H4 (cell line): ENCODE results near the gene TBC1D14. TPM values are rescaled to one million over a fixed set of nuclear protein-coding genes. Genes with fewer than 3 reads are reported as not detected.
A peak's percentile ranks its signal among the peaks of the same experiment; 100 is the strongest.
"Not testable (repeated sequence)": the region's sequence is repeated elsewhere in the genome, so short reads cannot be mapped to it uniquely, and the experiment has no call there.

Experiments used
- DNase-seq: peaks from one replicate; pipeline ENCODE4 v3.0.0-alpha.2; 2015; ENCODE audit warnings: low spot score
- total RNA-seq: library from RNA; depleted of rRNA; stranded (reverse); fragments of >200 nt; shearing (Covaris generic); gene quantifications from 2 replicates; pipeline ENCODE4 v1.2.3, GENCODE V29; 2014

Gene TBC1D14
- total RNA-seq, 1 experiment from 2014 or later, result 38.9 TPM

GRCh38 chr4:6909970-6910339, 329 bp downstream of the TBC1D14 start:
- DNase-seq, result no peak

- DNase-seq, result no peak
These were observed 824 bp downstream of the TBC1D14 start for GRCh38 chr4:6910340-6910959.

GRCh38 chr4:6910960-6911874, 1.6 kb downstream of the TBC1D14 start:
- DNase-seq, result no peak

DNA sequence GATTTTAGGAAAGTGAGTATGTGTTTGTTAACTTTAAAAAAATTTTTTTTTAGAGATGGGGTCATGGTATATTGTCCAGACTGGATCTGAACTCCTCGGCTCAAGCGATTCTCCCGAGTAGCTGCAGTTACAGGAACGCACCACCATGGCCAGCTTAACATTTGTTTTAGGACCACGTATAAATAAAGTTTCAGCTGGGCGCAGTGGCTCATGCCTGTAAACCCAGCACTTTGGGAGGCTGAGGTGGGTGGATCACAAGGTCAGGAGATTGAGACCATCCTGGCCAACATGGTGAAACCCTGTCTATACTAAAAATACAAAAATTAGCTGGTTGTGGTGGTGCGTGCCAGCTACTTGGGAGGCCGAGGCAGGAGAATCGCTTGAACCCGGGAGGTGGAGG, 2.3 kb downstream of the TBC1D14 start:
- not testable (repeated sequence) for DNase-seq

DNA sequence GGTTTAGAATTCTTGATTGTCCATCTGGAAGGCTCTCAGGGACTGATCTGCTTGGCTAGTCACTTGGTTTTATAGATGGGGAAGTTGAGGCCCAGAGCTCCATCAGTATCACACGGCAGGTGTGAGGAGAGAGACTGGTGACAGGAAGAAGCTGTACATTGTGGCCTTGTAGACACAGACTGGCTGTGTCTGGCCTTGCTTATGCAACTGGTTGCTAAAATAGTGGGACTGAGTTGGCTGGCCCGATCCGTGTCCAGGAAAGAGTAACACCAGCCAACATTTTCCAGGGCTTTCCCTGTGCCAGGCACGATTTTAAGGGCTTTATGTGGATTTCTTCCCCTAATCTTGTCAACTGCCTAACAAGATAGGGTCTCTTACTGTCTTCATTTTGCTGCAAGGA, 2.8 kb downstream of the TBC1D14 start:
- DNase-seq, result no peak

- DNase-seq, result no peak
These were observed 3.8 kb downstream of the TBC1D14 start for GRCh38 chr4:6913350-6913905.

DNA sequence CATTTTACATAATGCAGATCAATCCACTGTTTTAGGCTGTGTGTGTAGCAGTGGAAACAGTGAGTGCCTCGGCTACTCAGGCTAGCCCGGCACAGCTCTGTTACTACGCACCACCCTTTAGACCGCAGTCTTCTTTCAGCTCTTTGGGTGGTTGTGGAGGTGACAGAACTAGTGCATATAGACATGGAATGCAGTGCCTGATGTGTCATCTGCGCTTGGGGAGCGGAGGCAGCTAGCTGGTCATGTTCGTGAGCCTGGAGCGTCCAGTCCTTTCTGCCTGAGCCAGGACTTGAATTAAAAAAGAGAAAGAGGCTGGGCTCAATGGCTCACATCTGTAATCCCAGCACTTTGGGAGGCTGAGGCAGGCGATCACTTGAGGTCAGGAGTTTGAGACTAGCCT, 4.8 kb downstream of the TBC1D14 start:
- DNase-seq, result no peak

GRCh38 chr4:6915041-6916005, 5.7 kb downstream of the TBC1D14 start:
- no peak for DNase-seq

- DNase-seq, result no peak
These were observed 6.5 kb downstream of the TBC1D14 start for GRCh38 chr4:6916069-6916586.

- no peak for DNase-seq
These were observed 7.2 kb downstream of the TBC1D14 start for GRCh38 chr4:6916587-6917460.

GRCh38 chr4:6917461-6918271, 8.0 kb downstream of the TBC1D14 start:
- peak; percentile 92 for DNase-seq

DNA sequence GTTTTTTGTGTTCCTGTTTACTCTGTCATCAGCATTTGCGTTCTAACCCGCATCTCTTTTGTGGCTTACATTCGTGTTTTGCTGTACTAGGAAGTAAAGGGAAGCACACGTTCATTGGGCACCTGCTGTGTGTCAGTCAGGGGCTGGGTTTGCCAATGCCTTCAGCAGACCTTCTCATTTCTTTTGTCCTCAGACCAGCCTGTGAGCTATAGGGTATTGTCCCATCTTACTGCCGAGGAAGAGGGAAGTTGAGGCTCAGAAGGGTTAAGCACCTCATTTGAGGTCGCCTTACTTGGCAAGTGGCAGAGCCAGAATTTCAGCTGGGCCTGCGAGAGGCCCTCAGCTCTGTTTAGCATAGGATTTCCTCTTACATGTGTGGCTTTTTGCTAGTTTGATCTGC, 8.7 kb downstream of the TBC1D14 start:
- DNase-seq, result no peak

DNA sequence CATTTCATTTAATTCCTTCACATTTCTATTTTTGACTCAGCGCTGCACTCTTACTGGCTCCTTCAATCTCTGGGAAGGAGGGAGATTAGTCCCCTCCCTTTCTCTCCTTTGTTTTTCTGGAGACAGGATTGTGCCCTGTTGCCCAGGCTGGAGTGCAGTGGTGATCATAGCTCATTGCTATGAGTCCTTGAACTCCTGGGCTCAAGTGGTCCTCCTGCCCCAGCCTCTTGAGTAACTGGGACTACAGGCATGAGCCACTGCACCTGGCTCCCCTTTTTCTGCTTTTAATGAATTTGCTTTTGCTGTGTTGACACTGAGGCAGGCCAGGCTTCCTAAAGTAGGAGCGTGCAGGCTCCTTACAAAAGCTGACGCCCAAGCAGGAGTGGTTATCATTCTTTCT, 10.5 kb downstream of the TBC1D14 start:
- DNase-seq, result no peak

DNA sequence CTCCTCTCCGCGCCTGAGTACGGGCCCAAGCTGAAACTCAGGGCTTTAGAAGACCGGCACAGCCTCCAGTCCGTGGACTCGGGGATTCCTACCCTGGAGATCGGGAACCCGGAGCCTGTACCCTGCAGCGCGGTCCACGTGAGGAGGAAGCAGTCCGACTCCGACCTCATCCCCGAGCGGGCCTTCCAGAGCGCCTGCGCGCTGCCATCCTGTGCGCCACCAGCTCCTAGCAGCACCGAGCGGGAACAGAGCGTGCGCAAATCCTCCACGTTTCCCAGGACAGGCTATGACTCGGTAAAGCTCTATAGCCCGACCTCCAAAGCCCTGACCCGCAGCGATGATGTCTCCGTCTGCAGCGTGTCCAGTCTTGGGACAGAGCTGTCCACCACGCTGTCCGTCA, 13.9 kb downstream of the TBC1D14 start:
- DNase-seq, result no peak

DNA sequence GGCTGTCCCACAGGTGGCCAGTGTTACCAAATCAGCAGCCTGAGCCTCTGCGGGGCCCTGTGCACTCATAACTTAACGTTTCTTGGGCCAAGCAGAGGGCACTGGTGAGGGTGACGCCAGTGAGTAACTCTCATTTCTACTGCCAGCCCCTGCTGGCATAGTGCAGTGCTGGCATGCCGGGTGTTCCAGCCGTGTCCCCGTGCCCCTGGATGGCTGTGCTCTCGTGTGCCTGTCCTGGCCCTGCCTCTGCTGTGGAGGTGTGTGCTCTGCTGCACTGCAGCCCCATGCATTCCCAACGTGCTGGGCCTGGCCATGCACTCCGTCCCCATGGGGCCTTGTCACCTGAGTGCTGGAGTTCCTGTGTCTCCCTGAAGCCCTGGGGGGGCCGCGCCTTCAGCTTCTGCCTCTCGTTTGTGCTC, 14.7 kb downstream of the TBC1D14 start:
- no peak for DNase-seq

- no peak for DNase-seq
These were observed 15.8 kb downstream of the TBC1D14 start for GRCh38 chr4:6925357-6925836.

DNA sequence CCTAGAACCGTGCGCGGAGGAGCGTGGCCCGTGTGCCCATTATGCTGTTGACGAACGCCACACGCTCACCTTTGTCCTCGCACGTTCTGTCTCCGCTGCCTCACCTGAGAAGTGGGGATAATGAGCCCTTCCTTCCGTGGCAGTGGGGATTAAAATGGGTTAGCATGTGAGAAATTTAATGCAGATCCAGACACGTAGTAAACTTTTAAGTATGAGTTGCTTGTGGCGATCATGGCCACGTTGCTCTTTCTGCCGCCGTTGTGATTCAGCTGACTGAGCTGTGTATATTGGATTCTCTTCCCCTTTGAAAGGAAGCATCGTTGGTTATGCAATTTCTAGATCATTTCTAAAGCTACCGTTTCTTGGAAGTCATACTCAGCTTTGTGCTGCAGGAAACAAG, 16.5 kb downstream of the TBC1D14 start:
- DNase-seq, result no peak

DNA sequence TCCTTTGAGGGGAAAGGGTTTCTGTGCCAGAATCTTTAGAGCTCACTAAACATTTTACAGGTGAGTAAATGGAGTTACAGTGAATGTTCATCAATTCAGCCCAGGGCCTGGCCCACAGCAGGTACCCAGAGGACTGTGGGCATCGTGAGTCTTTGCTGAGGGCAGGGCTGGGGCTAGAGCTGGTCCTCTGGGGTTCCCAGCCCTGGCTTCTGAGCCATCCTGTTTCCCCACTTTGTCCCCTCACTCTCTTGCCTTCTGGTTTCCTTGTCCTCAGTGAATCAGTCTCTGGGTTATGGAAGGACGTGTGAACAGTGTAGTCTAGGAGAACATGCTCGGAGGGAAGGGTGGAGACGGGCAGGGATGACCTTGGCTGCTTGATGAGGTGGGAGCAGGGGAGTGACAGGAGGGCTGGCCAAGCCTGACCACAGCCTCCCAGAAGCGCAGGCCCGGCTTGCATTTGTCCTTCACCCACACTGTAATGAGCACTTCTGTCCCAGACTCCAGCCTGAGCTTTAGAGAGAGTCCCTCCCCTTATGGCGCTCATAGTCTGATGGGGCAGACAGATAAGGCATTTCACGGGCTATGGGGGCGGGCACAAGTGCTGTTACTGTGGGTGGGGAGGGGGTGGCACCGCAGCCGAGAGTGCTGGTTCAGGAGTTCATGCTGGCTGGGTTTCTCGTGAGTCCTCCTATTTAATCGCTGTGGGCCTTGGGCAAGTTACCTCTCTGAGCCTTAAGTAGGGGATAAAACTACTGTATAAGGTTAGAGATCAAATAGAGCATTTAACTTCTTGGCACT, 17.3 kb downstream of the TBC1D14 start:
- DNase-seq, result peak; percentile 92

- DNase-seq, result no peak
These were observed 18.5 kb downstream of the TBC1D14 start for GRCh38 chr4:6928081-6928480.
